GM18508 (cell line): Measurements from ENCODE around the gene RAD50.
"Not testable (repeated sequence)": the region's sequence is repeated elsewhere in the genome, so short reads cannot be mapped to it uniquely, and the experiment has no call there.

Experiments used
- ATAC-seq: cut with Tn5 transposase; IDR thresholded peaks from one replicate; pipeline ENCODE4 v1.9.1; 2021; ENCODE audit warnings: moderate number of reproducible peaks; ENCODE audit not compliant: insufficient read depth, unreplicated experiment

Gene RAD50

DNA sequence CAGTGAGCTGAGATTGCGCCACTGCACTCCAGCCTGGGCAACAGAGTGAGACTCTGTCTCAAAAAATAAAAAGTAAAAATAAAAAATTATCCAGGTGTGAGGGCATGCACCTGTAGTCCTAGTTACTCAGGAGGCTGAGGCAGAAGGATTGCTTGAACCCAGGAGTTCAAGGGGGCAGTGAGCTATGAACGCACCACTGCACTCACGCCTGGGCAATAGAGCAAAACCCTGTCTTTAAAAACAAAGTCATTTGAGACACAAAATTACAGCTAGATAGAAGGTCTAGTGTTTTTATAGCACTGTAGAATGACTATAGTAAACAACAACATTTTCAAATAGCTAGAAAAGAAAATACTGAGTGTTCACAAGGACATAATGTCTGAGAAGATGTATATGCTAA, 133.4 kb downstream of the RAD50 start:
- ATAC-seq, result no peak

DNA sequence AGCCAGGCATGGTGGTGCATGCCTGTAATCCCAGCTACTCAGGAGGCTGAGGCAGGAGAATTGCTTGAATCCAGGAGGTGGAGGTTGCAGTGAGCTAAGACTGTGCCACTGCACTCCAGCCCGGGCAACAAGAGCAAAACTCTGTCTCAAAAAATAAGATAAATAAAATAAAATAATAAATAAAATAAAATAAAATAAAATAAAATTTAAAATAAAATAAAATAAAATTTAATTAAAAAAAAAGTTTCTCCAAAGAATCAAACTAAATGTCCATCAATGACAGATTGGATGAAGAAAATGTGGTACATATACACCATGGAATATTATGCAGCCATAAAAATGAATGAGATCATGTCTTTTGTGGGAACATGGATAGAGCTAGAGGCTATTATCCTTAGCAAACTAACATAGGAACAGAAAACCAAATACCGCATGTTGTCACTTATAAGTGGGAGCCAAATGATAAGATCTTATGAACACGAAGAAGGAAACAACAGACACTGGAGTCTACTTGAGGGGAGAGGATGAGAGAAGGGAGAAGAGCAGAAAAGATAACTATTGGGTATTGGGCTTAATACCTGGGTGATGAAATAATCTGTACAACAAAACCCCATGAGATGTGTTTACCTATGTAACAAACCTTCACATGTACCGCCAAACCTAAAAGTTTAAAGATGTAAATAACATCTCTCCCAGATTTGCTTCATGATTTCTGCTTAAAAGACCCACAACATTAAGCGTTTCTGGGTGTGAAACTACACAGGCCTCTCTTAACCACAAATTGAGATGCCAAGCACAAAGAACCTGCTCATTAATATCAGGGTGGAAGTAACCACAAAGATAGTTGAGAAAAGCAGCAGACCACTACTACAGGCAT, 135.2 kb downstream of the RAD50 start:
- not testable (repeated sequence) for ATAC-seq

DNA sequence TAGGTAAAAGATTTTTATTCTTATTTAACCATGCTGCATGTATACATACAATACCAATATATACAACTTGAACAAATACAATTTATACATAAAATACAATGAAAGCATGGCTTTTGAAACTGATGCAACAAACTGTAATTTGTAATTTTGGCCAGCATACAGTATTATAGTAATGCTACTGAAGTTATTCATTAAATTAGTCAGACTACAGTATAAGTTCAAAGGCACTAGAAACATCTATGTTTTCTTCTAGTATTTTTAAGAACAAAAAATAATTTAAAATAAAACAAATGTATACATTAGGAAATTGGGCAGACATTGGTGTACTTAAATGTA, 135.8 kb downstream of the RAD50 start:
- ATAC-seq, result no peak
